ENCODE measurements around the gene PTPDC1. TPM values are rescaled to one million over a fixed set of nuclear protein-coding genes. Genes with fewer than 3 reads are reported as not detected.

PTPDC1 gene
- total and polyA plus RNA-seq, 8 donors: 2.4 to 5.6 (median 4.2) TPM

- Histone ChIP-seq H3K27me3 (no peaks in the 10 kb centered on the region), H3K9me3 (no peaks in the 10 kb centered on the region), H3K4me1 (no peaks in the 10 kb centered on the region), H3K36me3 (no peaks in the 10 kb centered on the region), H3K27ac (no peak overlapping the region), H3K4me3 (no peak overlapping the region)
- intact Hi-C loops (cut with DNase I): no loop called here
- TF ChIP-seq CTCF (IDR thresholded peaks at IDR 0.05): no peak
- FAIRE-seq: no peak
- DNase-seq: no peak
- ATAC-seq: no peak
- 96 to 98% methylated on average over 1 of the region's 1 CpG for WGBS, 2 donors
Measured at GRCh38 chr9:94126844-94127243, 42.6 kb downstream of the PTPDC1 start.

- no peak overlapping the region for H3K4me3 ChIP-seq
- DNase-seq (no peak), ATAC-seq (no peak), FAIRE-seq (no peak)
- TF ChIP-seq CTCF (IDR thresholded peaks at IDR 0.05): no peak
- H3K4me1 ChIP-seq: no peaks in the 10 kb centered on the region
- no peaks in the 10 kb centered on the region for H3K36me3 ChIP-seq
- no peak overlapping the region for H3K27ac ChIP-seq
- no peaks in the 10 kb centered on the region for H3K27me3 ChIP-seq
- H3K9me3 ChIP-seq: no peaks in the 10 kb centered on the region
- intact Hi-C loops (cut with DNase I): no loop called here
Measured at GRCh38 chr9:94127806-94128205, 43.5 kb downstream of the PTPDC1 start.

- Histone ChIP-seq H3K9me3 (no peaks in the 10 kb centered on the region), H3K27ac (no peak overlapping the region), H3K36me3 (no peaks in the 10 kb centered on the region), H3K27me3 (no peaks in the 10 kb centered on the region), H3K4me1 (no peaks in the 10 kb centered on the region), H3K4me3 (no peak overlapping the region)
- intact Hi-C loops (cut with DNase I): no loop called here
- no peak for TF ChIP-seq CTCF (IDR thresholded peaks at IDR 0.05)
- DNase-seq (no peak), ATAC-seq (no peak), FAIRE-seq (no peak)
Measured at GRCh38 chr9:94128580-94128979, 44.3 kb downstream of the PTPDC1 start.

GRCh38 chr9:94134629-94135028 lies 50.4 kb downstream of the PTPDC1 start:
- H3K4me1 ChIP-seq: no peaks in the 10 kb centered on the region
- no peaks in the 10 kb centered on the region for H3K9me3 ChIP-seq
- ATAC-seq (no peak), DNase-seq (no peak), FAIRE-seq (no peak)
- intact Hi-C loops (cut with DNase I): no loop called here
- H3K36me3 ChIP-seq: no peaks in the 10 kb centered on the region
- no peaks in the 10 kb centered on the region for H3K27me3 ChIP-seq
- H3K4me3 ChIP-seq: no peak overlapping the region
- H3K27ac ChIP-seq: no peak overlapping the region
- TF ChIP-seq CTCF (IDR thresholded peaks at IDR 0.05): no peak
- 77 to 83% methylated on average over 7 of the region's 7 CpGs for WGBS, 2 donors

GRCh38 chr9:94135222-94135621 lies 51.0 kb downstream of the PTPDC1 start:
- no peak for TF ChIP-seq CTCF (IDR thresholded peaks at IDR 0.05)
- DNase-seq: no peak
- Histone ChIP-seq H3K4me3 (no peak overlapping the region), H3K27me3 (no peaks in the 10 kb centered on the region), H3K36me3 (no peaks in the 10 kb centered on the region), H3K27ac (no peak overlapping the region), H3K9me3 (no peaks in the 10 kb centered on the region), H3K4me1 (peaks cover 0 to 3% (median 0%) of the 10 kb centered on the region in 3 donors)
- FAIRE-seq: no peak
- WGBS, 2 donors: 56 to 74% methylated on average over 3 of the region's 3 CpGs
- ATAC-seq: peak in 2 of 4 donors; percentile 40 to 55
- intact Hi-C loops (cut with DNase I): no loop called here

All from pancreas (tissue), 10 donors.